HG03196 (cell line): ENCODE measurements around the gene PTRHD1.
"Not testable (repeated sequence)": the region's sequence is repeated elsewhere in the genome, so short reads cannot be mapped to it uniquely, and the experiment has no call there.

Experiments
- ATAC-seq: cut with Tn5 transposase; IDR thresholded peaks from one replicate; pipeline ENCODE4 v1.9.1; 2021; ENCODE audit not compliant: unreplicated experiment

PTRHD1 gene

GRCh38 chr2:24792874-24793760 lies at the start of gene PTRHD1, which contains the start of gene CENPO:
Gene PTRHD1, minus strand, starts transcription at chr2:24793391. Its CDS starts 14 bp downstream, at chr2:24793377.
Gene CENPO, plus strand, starts transcription at chr2:24793425. Its CDS starts 495 bp downstream, at chr2:24793920.
- peak; percentile 88 for ATAC-seq

GRCh38 chr2:24842081-24843050 lies 49.2 kb upstream of the PTRHD1 start:
- no peak for ATAC-seq

GRCh38 chr2:24840962-24841945 lies 48.1 kb upstream of the PTRHD1 start:
- no peak for ATAC-seq

- ATAC-seq = no peak
Measured at GRCh38 chr2:24840164-24840869, 47.1 kb upstream of the PTRHD1 start.

- ATAC-seq = no peak
Measured at GRCh38 chr2:24839729-24840128, 46.5 kb upstream of the PTRHD1 start.

- ATAC-seq = no peak
Measured at GRCh38 chr2:24838541-24838940, 45.4 kb upstream of the PTRHD1 start.

- ATAC-seq = no peak
Measured at GRCh38 chr2:24837996-24838513, 44.9 kb upstream of the PTRHD1 start.

GRCh38 chr2:24836706-24837105 lies 43.5 kb upstream of the PTRHD1 start:
- no peak for ATAC-seq

- no peak for ATAC-seq
Measured at GRCh38 chr2:24836206-24836605, 43.0 kb upstream of the PTRHD1 start.

GRCh38 chr2:24835411-24835810 lies 42.2 kb upstream of the PTRHD1 start:
- not testable (repeated sequence) for ATAC-seq

GRCh38 chr2:24834733-24835395 lies 41.7 kb upstream of the PTRHD1 start:
- ATAC-seq = no peak

- no peak for ATAC-seq
Measured at GRCh38 chr2:24833821-24834732, 40.9 kb upstream of the PTRHD1 start.

GRCh38 chr2:24832931-24833701 lies 39.9 kb upstream of the PTRHD1 start:
- ATAC-seq = no peak

GRCh38 chr2:24832521-24832920 lies 39.3 kb upstream of the PTRHD1 start:
- ATAC-seq = no peak

- no peak for ATAC-seq
Measured at GRCh38 chr2:24832073-24832461, 38.9 kb upstream of the PTRHD1 start.

- ATAC-seq = no peak
Measured at GRCh38 chr2:24831221-24832072, 38.3 kb upstream of the PTRHD1 start.
